ENCODE results near the gene PAXIP1.

The PAXIP1 gene

GRCh38 chr7:154910977-154911376 is 91.9 kb downstream of the PAXIP1 start:
- no peak for DNase-seq

DNA sequence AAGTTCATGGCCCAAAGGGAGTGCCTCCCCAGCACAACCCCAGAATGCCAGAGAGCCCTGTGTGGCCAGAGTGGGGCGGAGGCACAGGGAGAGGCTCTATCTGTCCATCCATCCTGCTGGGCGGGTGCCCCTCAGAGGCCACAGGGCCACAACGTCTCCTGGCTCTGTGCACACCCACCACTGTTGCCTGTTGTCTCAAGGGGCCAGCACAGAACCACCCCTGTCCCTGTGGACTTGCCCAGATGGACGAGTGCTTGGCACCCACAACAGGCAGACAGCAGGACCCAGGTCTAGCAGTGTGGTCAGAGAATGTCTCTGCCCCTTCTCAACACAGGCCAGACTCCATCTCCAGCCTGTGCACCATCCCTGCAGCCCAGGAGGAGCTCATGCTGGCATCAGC is 92.8 kb downstream of the PAXIP1 start:
- DNase-seq: no peak

GRCh38 chr7:154909241-154910105 is 93.5 kb downstream of the PAXIP1 start:
- no peak for DNase-seq

DNA sequence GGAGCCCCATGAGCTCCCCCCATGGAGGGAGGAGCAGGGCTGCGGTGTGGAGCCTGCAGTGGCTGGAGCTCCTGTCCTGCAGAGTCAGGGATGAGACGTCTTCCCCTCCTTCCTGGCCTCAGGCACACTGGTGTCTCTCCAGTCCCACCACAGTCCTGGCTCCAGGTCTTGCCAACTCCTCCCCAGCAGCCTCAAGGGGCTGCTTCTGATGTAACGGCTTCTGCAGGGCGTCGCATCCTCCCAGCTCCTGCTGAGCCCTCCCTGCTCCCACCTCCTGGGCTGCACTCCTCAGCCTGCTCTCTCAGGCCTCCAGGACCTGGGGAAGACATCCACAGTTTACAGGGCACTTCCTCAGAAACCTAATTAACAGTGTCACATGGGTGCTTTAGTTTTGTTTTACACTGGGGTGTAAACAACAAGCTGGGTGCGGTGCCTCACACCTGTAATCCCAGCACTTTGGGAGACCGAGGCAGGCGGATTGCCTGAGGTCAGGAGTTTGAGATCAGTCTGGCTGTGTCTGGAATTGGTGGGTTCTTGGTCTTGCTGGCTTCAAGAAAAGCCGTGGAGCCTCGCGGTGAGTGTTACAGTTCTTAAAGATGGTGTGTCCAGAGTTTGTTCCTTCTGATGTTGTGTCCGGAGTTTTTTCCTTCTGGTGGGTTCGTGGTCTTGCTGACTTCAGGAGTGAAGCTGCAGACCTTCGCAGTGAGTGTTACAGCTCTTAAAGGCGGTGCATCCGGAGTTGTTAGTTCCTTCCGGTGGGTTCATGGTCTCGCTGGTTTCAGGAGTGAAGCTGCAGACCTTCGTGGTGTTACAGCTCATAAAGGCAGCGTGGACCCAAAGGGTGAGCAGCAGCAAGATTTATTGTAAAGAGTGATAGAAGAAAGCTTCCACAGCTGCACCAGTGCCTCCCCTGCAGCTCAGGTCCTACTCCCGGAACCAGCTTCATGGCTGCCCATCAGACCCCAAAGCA is 95.0 kb downstream of the PAXIP1 start:
- DNase-seq: no peak

GRCh38 chr7:154906736-154907355 is 96.1 kb downstream of the PAXIP1 start:
- DNase-seq: no peak

- no peak for DNase-seq
These were observed 96.7 kb downstream of the PAXIP1 start for GRCh38 chr7:154906201-154906600.

DNA sequence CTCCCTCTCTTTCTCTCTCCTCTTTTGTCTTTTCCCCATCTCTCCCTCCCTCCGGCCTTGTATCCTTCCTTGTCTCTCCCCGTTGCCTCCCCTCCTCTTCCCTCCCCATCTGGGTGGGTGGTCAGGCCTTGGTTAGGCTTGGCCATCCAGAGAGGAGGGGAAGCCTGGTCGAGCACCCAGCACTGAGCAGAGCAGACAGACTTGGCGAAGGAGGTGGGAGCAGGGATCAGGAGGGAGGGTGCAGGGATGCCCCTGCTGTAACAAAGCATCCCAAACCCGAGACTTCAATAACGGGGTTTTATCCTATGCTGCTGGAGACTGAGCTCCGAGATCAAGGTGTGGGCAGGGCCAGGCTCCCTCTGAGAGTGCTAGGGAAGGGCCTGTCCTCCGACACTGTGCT is 97.3 kb downstream of the PAXIP1 start:
- no peak for DNase-seq

DNA sequence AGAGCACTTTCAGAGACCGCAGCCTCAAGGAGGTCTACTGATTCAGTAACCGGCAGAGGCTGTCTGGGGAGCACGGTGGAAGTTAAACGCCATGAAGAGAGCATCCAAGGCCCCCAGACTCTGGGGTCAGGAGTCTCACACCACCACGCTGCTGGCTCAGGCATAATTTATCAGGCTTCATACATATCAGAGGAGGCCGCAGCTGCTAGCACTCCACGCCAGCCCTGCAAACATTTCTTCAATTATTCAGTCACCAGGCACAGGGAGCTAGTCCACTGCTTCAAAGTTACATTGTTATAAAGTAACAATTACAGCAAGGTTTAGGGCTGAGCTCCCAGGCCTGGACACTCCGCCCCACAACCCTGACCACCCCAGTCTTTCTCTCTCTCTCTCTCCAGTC is 97.8 kb downstream of the PAXIP1 start:
- DNase-seq: no peak

GRCh38 chr7:154903083-154903731 is 99.7 kb downstream of the PAXIP1 start:
- no peak for DNase-seq

- no peak for DNase-seq
These were observed 100.3 kb downstream of the PAXIP1 start for GRCh38 chr7:154902600-154903082.

- DNase-seq: no peak
These were observed 103.1 kb downstream of the PAXIP1 start for GRCh38 chr7:154899862-154900261.

- DNase-seq: no peak
These were observed 103.7 kb downstream of the PAXIP1 start for GRCh38 chr7:154898973-154899855.

GRCh38 chr7:154896076-154896475 is 106.8 kb downstream of the PAXIP1 start:
- no peak for DNase-seq
